HepG2 (cell line): ENCODE measurements around the gene GNRHR. TPM values are rescaled to one million over a fixed set of nuclear protein-coding genes. Genes with fewer than 3 reads are reported as not detected.

Experiments used
- ASH2L ChIP-seq: fragments of 300-600, 200-600 bp; sonication (generic); IDR thresholded peaks from 2 replicates; pipeline ENCODE4 v1.7.0; 2017; ENCODE audit warnings: low read depth, mild to moderate bottlenecking, moderate library complexity, mixed read lengths, low read length; ENCODE audit not compliant: insufficient read length
- EP300 ChIP-seq, 3 experiments: sonication (generic) in 1 of 3; formaldehyde crosslinking in 1 of 3; IDR thresholded peaks; 2 replicates each; pipeline versions ENCODE4 v1.5.1 to v1.6.1; 2011 to 2020; ENCODE audit warnings: low read depth in 2 of 3, low read length in 2 of 3, borderline replicate concordance in 1 of 3, improper control_type of control experiment in 1 of 3, mild to moderate bottlenecking in 1 of 3, missing genetic modification reagents in 1 of 3, moderate library complexity in 1 of 3
- HMG20B ChIP-seq: conservative IDR thresholded peaks from 2 replicates; pipeline ENCODE4 v1.6.1; 2016; ENCODE audit warnings: missing genetic modification reagents, missing compliant biosample characterization
- HNRNPUL1 ChIP-seq: fragments of 200-400 bp; formaldehyde crosslinking; IDR thresholded peaks from 2 replicates; pipeline ENCODE4 v1.6.1; 2017; ENCODE audit warnings: low read depth, mild to moderate bottlenecking, low read length, moderate library complexity
- IRF2 ChIP-seq: IDR thresholded peaks from 2 replicates; pipeline ENCODE4 v1.6.1; 2018; ENCODE audit warnings: missing genetic modification reagents, missing compliant biosample characterization
- KDM3A ChIP-seq: IDR thresholded peaks from 2 replicates; pipeline ENCODE4 v1.6.1; 2018; ENCODE audit warnings: low read depth, missing compliant biosample characterization
- KDM5A ChIP-seq: fragments of 200-600 bp; sonication (generic); IDR thresholded peaks from 2 replicates; pipeline ENCODE4 v1.7.0; 2018; ENCODE audit warnings: antibody characterized with exemption, mild to moderate bottlenecking, low read length, borderline replicate concordance
- NR3C1 ChIP-seq: sonication (generic); formaldehyde crosslinking; IDR thresholded peaks from 2 replicates; pipeline ENCODE4 v1.4.0; 2020; ENCODE audit warnings: missing genetic modification reagents
- PHF8 ChIP-seq: sonication (generic); formaldehyde crosslinking; IDR thresholded peaks from 2 replicates; pipeline ENCODE4 v1.5.0; 2020; ENCODE audit warnings: missing genetic modification reagents
- POLR2G ChIP-seq: fragments of 200-400 bp; formaldehyde crosslinking; IDR thresholded peaks from 2 replicates; pipeline ENCODE4 v1.6.1; 2018; ENCODE audit warnings: mild to moderate bottlenecking, low read depth, low read length, moderate library complexity
- THRA ChIP-seq: sonication (generic); formaldehyde crosslinking; IDR thresholded peaks from 2 replicates; pipeline ENCODE4 v1.4.0; 2020; ENCODE audit warnings: missing genetic modification reagents, borderline replicate concordance
- ZFP82 ChIP-seq: sonication (generic); formaldehyde crosslinking; IDR thresholded peaks from 2 replicates; pipeline ENCODE4 v1.5.1; 2020; ENCODE audit warnings: mild to moderate bottlenecking, missing genetic modification reagents, borderline replicate concordance
- ZNF264 ChIP-seq: sonication (generic); formaldehyde crosslinking; IDR thresholded peaks from 2 replicates; pipeline ENCODE4 v1.4.0; 2020; ENCODE audit warnings: missing genetic modification reagents
- ZNF441 ChIP-seq: sonication (generic); formaldehyde crosslinking; IDR thresholded peaks from 2 replicates; pipeline ENCODE4 v1.7.0; 2021; ENCODE audit warnings: missing genetic modification reagents, borderline replicate concordance
- ZNF543 ChIP-seq: sonication (generic); formaldehyde crosslinking; IDR thresholded peaks from 2 replicates; pipeline ENCODE4 v1.4.0; 2020; ENCODE audit warnings: mild to moderate bottlenecking, missing genetic modification reagents
- ZNF609 ChIP-seq: sonication (generic); formaldehyde crosslinking; IDR thresholded peaks from 2 replicates; pipeline ENCODE4 v1.4.0; 2020; ENCODE audit warnings: mild to moderate bottlenecking, missing genetic modification reagents, borderline replicate concordance
- ZNF614 ChIP-seq: IDR thresholded peaks from 2 replicates; pipeline ENCODE4 v1.6.1; 2018; ENCODE audit warnings: missing biosample characterization, missing genetic modification reagents, inconsistent platforms, borderline replicate concordance
- ZNF891 ChIP-seq: sonication (generic); formaldehyde crosslinking; IDR thresholded peaks from 2 replicates; pipeline ENCODE4 v1.5.0; 2020; ENCODE audit warnings: mild to moderate bottlenecking, missing genetic modification reagents
- polyA plus RNA-seq, 8 experiments: library from polyadenylated mRNA; depleted of rRNA in 3 of 8; stranded (reverse) in 7 of 8; unstranded in 1 of 8; fragments of >200 nt; fragmentation: Illumina TruSeq in 4 of 8; extraction: Trizol in 4 of 8; gene quantifications; 2 replicates each; pipeline versions ENCODE4 v1.2.1 to v1.2.3, GENCODE V29; 2011 to 2016; ENCODE audit warnings: low read depth in 4 of 8, missing spikeins in 1 of 8, mixed read lengths in 1 of 8; ENCODE audit not compliant: insufficient read depth in 1 of 8
- total RNA-seq, 5 experiments: library from RNA; depleted of rRNA; stranded (reverse); fragments of >200 nt; fragmentation: Illumina TruSeq; extraction: Trizol; gene quantifications; 2 replicates each; pipeline ENCODE4 v1.2.3, GENCODE V29; 2016; ENCODE audit warnings: low read depth in 1 of 5
- TF ChIP-seq, protein P1 (sequence below): sonication (generic); formaldehyde crosslinking; IDR thresholded peaks from 2 replicates; pipeline ENCODE4 v1.4.0; 2020; ENCODE audit warnings: missing genetic modification reagents

Gene GNRHR
- total and polyA plus RNA-seq, 2 of the 13 experiments (the other 11 are each of a cell fraction or from before 2014, with no cell fraction given), result not detected

DNA sequence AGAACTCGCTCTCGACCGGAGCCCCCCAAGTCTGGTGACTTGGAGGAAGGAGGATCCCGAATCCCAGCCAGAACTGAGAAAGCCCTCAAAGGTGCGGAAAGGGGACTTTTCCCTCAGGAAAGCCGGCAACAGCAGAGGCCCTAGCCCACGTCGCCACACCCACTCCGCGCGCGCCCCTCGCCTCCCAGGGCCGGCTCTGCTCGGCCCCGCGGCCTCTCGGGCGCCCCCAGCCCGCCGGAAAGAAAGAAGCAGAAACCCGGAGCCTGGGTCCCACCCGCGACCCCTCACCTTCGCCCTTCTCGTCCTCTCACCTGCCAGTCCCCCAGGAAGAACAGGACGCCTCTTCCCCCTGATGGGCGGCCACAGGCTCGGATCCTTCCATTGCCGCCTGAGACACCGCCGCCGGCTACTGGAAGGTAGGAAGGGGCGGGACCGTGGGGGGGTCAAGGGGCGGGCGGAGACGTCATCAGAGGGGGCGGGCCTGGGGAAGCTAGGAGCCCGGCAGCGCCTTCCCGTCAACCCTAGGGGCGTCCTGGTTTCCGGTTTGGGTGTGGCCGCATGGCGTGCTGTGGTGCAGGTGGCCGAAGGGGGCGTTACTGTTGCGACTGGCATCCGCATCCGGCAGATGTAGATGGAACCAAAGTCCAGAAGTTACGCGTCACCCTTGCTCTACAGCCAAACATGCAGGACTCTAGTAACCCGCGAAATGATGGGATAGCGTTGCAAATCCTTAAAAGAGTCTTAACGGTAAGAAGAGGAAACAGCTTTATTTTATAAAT lies 53.3 kb downstream of the GNRHR start, which contains the start of gene UBA6 (continued):
- TF ChIP-seq THRA (CRISPR knock-in tag) (peak; percentile 27; the same call in 1 of the 2 replicates), EP300 (IDR thresholded peaks at IDR 0.05; ENCODE audit: low read depth in 2 of 2, low read length in 2 of 2) (peak in 1 of 2 experiments; percentile 40; a peak in 1 of 4 replicates), EP300 (CRISPR knock-in tag; IDR thresholded peaks at IDR 0.05; ENCODE audit: borderline replicate concordance) (no peak), ZNF543 (CRISPR knock-in tag) (0 out of 2 replicates have a peak, but pooled peaks have one; percentile 32), NR3C1 (CRISPR knock-in tag) (no peak), HMG20B (CRISPR knock-in tag) (peak; percentile 73; the same call in 1 of the 2 replicates), ZNF614 (peak; percentile 37; the same call in 1 of the 2 replicates), IRF2 (CRISPR knock-in tag) (peak; percentile 93), KDM5A (peak; percentile 62), POLR2G (peak; percentile 85), ZFP82 (peak; percentile 61; the same call in 1 of the 2 replicates), ASH2L (peak; percentile 92), ZNF891 (CRISPR knock-in tag) (0 out of 2 replicates have a peak, but pooled peaks have one; percentile 46), ZNF441 (CRISPR knock-in tag) (no peak), KDM3A (no peak), PHF8 (CRISPR knock-in tag) (peak; percentile 90), ZNF264 (CRISPR knock-in tag) (0 out of 2 replicates have a peak, but pooled peaks have one; percentile 63), HNRNPUL1 (no peak), ZNF609 (CRISPR knock-in tag) (0 out of 2 replicates have a peak, but pooled peaks have one; percentile 51)
- TF ChIP-seq, protein P1, sequence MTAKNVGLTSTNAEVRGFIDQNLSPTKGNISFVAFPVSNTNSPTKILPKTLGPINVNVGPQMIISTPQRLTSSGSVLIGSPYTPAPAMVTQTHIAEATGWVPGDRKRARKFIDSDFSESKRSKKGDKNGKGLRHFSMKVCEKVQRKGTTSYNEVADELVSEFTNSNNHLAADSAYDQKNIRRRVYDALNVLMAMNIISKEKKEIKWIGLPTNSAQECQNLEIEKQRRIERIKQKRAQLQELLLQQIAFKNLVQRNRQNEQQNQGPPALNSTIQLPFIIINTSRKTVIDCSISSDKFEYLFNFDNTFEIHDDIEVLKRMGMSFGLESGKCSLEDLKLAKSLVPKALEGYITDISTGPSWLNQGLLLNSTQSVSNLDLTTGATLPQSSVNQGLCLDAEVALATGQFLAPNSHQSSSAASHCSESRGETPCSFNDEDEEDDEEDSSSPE (CRISPR knock-in tag), result peak; percentile 75
